Epithelial cell of esophagus (primary cell): ENCODE data around the gene ETV2.

Source experiments
- DNase-seq: peaks from one replicate; pipeline ENCODE4 v3.0.0; 2010; ENCODE audit warnings: low read depth
- H3K4me3 ChIP-seq: 2 replicates; pipeline ENCODE4 v1.5.1; 2011; ENCODE audit warnings: mild to moderate bottlenecking, low read length, control low read depth
- TF ChIP-seq, protein P1 (sequence below): IDR thresholded peaks from 2 replicates; pipeline ENCODE4 v1.5.1; 2011; ENCODE audit warnings: low read depth, mild to moderate bottlenecking, low read length, control low read depth, inconsistent platforms; ENCODE audit not compliant: insufficient read depth; ENCODE audit errors: missing control alignments

Gene ETV2

DNA sequence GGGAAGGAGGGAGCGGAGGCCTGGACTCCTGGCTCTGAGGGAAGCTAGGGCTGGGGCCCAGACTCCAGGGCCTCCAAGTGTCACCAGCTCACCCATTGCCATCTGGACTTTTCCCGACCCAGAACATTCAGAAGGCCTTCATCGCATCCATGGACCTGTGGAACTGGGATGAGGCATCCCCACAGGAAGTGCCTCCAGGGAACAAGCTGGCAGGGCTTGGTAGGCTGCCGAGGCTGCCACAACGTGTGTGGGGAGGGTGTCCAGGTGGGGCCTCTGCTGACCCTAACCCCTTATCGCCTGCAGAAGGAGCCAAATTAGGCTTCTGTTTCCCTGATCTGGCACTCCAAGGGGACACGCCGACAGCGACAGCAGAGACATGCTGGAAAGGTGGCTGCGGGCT, 767 bp downstream of the ETV2 start:
- DNase-seq: no peak
- TF ChIP-seq, protein P1, sequence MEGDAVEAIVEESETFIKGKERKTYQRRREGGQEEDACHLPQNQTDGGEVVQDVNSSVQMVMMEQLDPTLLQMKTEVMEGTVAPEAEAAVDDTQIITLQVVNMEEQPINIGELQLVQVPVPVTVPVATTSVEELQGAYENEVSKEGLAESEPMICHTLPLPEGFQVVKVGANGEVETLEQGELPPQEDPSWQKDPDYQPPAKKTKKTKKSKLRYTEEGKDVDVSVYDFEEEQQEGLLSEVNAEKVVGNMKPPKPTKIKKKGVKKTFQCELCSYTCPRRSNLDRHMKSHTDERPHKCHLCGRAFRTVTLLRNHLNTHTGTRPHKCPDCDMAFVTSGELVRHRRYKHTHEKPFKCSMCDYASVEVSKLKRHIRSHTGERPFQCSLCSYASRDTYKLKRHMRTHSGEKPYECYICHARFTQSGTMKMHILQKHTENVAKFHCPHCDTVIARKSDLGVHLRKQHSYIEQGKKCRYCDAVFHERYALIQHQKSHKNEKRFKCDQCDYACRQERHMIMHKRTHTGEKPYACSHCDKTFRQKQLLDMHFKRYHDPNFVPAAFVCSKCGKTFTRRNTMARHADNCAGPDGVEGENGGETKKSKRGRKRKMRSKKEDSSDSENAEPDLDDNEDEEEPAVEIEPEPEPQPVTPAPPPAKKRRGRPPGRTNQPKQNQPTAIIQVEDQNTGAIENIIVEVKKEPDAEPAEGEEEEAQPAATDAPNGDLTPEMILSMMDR: no peak
- H3K4me3 ChIP-seq: no peak overlapping the region

DNA sequence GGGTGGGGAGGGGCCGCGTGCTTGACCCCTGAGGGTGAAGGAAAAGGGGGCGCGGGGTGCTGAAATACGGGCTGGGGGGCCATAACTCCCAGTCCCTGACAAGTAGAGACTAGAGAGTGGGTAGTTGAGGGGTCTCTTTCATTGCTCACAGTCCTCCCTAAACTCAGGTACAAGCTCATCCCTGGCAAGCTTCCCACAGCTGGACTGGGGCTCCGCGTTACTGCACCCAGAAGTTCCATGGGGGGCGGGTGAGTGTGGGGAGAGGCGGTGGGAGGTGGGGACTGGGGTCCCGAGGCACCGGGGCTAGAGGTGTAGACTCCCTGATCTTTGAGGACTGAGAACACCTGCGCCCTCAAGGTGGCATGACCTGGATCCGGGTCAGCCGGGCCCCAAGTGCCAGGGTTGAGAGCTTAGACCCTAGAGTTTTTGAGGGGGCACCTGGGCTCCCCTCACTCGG, 1.3 kb downstream of the ETV2 start:
- H3K4me3 ChIP-seq: peak overlapping the region; percentile 55
- TF ChIP-seq, protein P1: no peak
- DNase-seq: no peak

DNA sequence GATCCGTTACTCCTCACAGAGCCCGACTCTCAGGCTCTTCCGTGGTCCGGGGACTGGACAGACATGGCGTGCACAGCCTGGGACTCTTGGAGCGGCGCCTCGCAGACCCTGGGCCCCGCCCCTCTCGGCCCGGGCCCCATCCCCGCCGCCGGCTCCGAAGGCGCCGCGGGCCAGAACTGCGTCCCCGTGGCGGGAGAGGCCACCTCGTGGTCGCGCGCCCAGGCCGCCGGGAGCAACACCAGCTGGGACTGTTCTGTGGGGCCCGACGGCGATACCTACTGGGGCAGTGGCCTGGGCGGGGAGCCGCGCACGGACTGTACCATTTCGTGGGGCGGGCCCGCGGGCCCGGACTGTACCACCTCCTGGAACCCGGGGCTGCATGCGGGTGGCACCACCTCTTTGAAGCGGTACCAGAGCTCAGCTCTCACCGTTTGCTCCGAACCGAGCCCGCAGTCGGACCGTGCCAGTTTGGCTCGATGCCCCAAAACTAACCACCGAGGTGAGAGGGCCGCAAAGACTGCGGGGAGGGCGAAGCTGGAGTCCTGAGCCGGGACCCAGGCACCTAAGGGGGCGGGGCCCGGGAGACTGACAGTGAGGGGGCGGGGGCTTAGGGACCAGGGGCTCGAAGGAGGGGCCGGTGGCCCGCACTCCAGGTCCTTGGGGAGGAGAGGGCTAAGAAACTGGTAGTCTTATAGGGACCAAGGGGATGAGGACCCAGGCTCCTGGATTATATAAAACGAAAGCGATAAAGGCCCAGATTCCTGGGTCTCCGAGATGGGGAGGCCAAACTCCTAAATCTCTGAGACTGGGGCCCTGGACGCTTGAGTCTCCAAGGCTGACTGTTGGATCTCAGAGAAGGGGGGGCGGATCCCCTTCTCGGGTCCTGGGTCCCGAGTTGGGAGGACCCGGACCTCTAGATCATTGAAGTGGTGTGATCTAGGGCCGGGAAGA, 2.0 kb downstream of the ETV2 start:
- TF ChIP-seq, protein P1: no peak
- peak; percentile 82 for DNase-seq
- peak overlapping the region; percentile 55 for H3K4me3 ChIP-seq

DNA sequence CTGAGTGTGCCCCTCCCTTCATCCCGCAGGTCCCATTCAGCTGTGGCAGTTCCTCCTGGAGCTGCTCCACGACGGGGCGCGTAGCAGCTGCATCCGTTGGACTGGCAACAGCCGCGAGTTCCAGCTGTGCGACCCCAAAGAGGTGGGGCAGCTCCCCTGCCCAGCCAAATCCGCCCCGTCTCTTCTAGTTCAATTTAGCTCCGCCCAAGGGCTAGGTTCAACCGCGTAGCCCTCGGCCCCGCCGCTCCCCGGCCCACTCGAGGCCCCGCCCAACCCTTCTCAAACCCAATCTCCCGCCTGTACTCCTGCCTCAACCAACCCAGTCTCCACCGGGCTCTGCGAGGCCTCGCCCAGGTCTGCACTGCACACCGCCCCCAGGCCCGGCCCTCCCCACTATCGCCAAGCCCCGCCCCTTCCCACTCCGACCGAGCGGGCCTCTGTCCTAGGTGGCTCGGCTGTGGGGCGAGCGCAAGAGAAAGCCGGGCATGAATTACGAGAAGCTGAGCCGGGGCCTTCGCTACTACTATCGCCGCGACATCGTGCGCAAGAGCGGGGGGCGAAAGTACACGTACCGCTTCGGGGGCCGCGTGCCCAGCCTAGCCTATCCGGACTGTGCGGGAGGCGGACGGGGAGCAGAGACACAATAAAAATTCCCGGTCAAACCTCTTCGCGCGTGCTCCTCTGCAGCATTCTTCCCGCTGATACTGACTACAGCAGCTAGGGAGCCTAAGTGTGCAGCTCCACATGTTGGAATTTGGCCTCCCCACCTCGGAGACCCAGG, 2.9 kb downstream of the ETV2 start:
- peak; percentile 98 for DNase-seq
- peak overlapping the region; percentile 55 for H3K4me3 ChIP-seq
- TF ChIP-seq, protein P1: no peak

DNA sequence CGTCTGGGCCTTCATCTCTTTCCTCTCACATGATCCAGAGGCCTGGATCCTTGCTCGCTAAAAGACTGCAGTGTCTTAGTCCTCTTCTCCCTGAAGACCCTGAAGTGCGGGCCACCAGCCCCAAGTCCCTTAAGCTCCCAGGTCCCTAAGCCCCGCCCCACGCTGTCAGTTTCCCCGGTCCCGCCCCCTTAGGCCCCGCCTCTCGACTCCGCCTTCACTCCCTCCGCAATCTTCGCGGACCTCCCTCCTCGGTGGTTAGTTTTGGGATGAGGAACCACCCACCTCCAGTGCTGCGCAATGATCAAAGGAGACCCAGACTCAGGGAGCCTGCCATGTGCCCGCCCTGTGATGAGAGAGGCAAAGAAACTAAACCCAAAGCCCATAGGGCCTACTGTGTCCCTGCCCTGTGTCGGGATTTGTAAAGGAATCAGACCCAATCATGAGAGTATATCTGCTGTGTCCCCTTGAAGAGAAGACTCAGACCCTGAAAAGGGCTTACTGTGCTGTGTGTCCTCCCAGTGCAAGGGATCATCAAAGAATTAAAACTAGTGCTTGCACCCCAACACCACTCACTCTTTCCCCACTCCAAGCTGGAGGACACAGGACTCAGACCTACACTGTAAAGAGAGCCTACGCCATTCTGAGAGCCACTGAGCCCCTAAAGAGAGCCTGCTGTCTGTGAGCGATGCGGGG, 3.6 kb downstream of the ETV2 start:
- TF ChIP-seq, protein P1: no peak
- DNase-seq: peak; percentile 66
- peak overlapping the region; percentile 55 for H3K4me3 ChIP-seq

DNA sequence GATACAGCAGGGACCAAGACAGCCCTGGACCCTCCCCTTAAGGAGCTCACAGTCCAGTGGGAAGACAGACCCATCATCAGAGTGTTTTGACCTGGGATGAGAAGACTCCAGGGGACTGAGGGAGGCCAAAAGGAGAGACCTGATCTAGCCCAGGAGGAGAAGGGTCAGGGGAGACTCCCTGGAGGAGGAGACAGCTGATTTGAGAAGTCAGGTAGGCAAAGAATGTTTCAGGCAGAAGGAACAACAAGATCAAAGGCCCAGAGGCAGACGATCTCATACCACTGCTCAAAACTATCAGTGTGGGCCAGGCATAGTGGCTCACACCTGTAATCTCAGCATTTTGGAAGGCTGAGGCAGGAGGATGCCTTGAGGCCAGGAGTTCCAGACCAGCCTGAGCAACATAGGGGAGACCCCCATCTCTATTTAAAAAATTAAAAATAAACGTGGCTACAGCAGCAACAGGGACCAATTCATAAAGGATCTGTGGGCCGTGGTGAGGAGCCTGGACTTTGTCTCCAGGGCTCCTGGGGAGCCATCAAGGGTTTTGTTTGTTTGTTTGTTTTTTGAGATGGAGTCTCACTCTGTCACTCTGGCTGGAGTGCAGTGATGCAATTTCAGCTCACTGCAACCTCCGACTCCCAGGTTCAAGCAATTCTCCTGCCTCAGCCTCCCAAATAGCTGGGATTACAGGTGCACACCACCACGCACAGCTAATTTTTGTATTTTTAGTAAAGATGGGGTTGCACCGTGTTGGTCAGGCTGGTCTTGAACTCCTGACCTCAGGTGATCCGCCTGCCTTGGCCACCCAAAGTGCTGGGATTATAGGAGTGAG, 4.4 kb downstream of the ETV2 start:
- DNase-seq: no peak

More for the DNA sequence above, 4.4 kb downstream of the ETV2 start:
- no peak overlapping the region for H3K4me3 ChIP-seq
- TF ChIP-seq, protein P1: no peak
